PC-3 (cell line): ENCODE results near the gene ZDHHC13. TPM values are rescaled to one million over a fixed set of nuclear protein-coding genes. Genes with fewer than 3 reads are reported as not detected.

Experiments used
- ATAC-seq: fragments of 200-7000 bp; cut with Tn5 transposase; 2 replicates; pipeline ENCODE4 v1.9.1; 2020; ENCODE audit warnings: mild to moderate bottlenecking, moderate library complexity
- BruUV-seq: library from RNA; stranded (reverse); fragments of 400-500 nt; replicated peaks from 2 replicates; lab custom pipeline; 2021; lab: Mats Ljungman, UMichigan
- CTCF ChIA-PET: fragments of 300-600 bp; sonication (Branson Sonifier 250); formaldehyde crosslinking; loops from one replicate; lab custom pipeline; 2022; ENCODE audit warnings: antibody characterized with exemption; lab: Charles Lee
- POLR2A ChIA-PET: fragments of 300-600 bp; sonication (Branson Sonifier 250); formaldehyde crosslinking; loops from one replicate; lab custom pipeline; 2022; ENCODE audit warnings: antibody characterized with exemption; ENCODE audit not compliant: unreplicated experiment; lab: Charles Lee
- DNase-seq: peaks from one replicate; pipeline ENCODE4 v3.0.0-alpha.2; 2015
- H2AFZ ChIP-seq: fragments of 300-600 bp; sonication (generic); 2 replicates; pipeline ENCODE4 v1.6.0; 2016; ENCODE audit warnings: antibody characterized with exemption, low read length
- H3F3A ChIP-seq: fragments of 300-600 bp; sonication (generic); one replicate; pipeline ENCODE4 v1.6.0; 2017; ENCODE audit warnings: antibody characterized with exemption, low read length, control low read depth, mild to moderate bottlenecking; ENCODE audit not compliant: unreplicated experiment
- H3K27ac ChIP-seq: fragments of 300-600 bp; sonication (generic); 2 replicates; pipeline ENCODE4 v1.5.1; 2016; ENCODE audit warnings: mild to moderate bottlenecking, low read length
- H3K27me3 ChIP-seq: fragments of 300-600 bp; sonication (generic); 2 replicates; pipeline ENCODE4 v1.6.1; 2016; ENCODE audit warnings: low read length, mixed read lengths
- H3K36me3 ChIP-seq: fragments of 300-600 bp; sonication (generic); 2 replicates; pipeline ENCODE4 v1.6.1; 2016; ENCODE audit warnings: low read depth, mixed run types, low read length, mixed read lengths
- H3K4me1 ChIP-seq: fragments of 300-600 bp; sonication (generic); 2 replicates; pipeline ENCODE4 v1.5.1; 2016; ENCODE audit warnings: low read length; ENCODE audit not compliant: insufficient read depth
- H3K4me2 ChIP-seq: fragments of 300-600 bp; sonication (generic); 2 replicates; pipeline ENCODE4 v1.6.0; 2016; ENCODE audit warnings: low read length
- H3K4me3 ChIP-seq: fragments of 300-600 bp; sonication (generic); 2 replicates; pipeline ENCODE4 v1.5.1; 2016; ENCODE audit warnings: mild to moderate bottlenecking, low read length, mixed read lengths
- H3K79me2 ChIP-seq: fragments of 300-600 bp; sonication (generic); 2 replicates; pipeline ENCODE4 v1.6.1; 2017; ENCODE audit warnings: low read length, mixed read lengths
- H3K9ac ChIP-seq: fragments of 300-600 bp; sonication (generic); 2 replicates; pipeline ENCODE4 v1.6.0; 2016; ENCODE audit warnings: mild to moderate bottlenecking, low read length
- H3K9me2 ChIP-seq: fragments of 300-600 bp; sonication (generic); replicated peaks from 2 replicates; pipeline ENCODE4 v1.6.1; 2016; ENCODE audit warnings: mixed run types, low read length, mixed read lengths
- H3K9me3 ChIP-seq: fragments of 300-600 bp; sonication (generic); 2 replicates; pipeline ENCODE4 v1.6.1; 2016; ENCODE audit warnings: low read length, mixed read lengths
- H4K20me1 ChIP-seq: fragments of 300-600 bp; sonication (generic); 2 replicates; pipeline ENCODE4 v1.6.1; 2016; ENCODE audit warnings: low read length, mixed read lengths
- EZH2 ChIP-seq: fragments of 300-600 bp; sonication (generic); IDR thresholded peaks from one replicate; pipeline ENCODE4 v1.6.1; 2017; ENCODE audit warnings: antibody characterized with exemption, mild to moderate bottlenecking, low read length; ENCODE audit not compliant: unreplicated experiment
- EZH2phosphoT487 ChIP-seq: fragments of 300-600 bp; sonication (generic); IDR thresholded peaks from 2 replicates; pipeline ENCODE4 v1.6.1; 2018; ENCODE audit warnings: mild to moderate bottlenecking, antibody characterized with exemption, low read length, borderline replicate concordance
- intact Hi-C: fragments of 100-400 bp; cut with micrococcal nuclease; formaldehyde crosslinking; loops from 2 replicates; pipeline ENCODE4 v1.9.0; 2023
- total RNA-seq: library from RNA; depleted of rRNA; stranded (reverse); fragments of >200 nt; gene quantifications from 2 replicates; pipeline ENCODE4 v1.2.3, GENCODE V29; 2014
- TF ChIP-seq, protein P1 (sequence below): fragments of 300-600 bp; sonication (generic); conservative IDR thresholded peaks from 2 replicates; pipeline ENCODE4 v1.5.1; 2017; ENCODE audit warnings: antibody characterized with exemption, low read depth, mild to moderate bottlenecking, low read length

ZDHHC13 gene
- total RNA-seq, 1 experiment from 2014 or later = 21.2 TPM

DNA sequence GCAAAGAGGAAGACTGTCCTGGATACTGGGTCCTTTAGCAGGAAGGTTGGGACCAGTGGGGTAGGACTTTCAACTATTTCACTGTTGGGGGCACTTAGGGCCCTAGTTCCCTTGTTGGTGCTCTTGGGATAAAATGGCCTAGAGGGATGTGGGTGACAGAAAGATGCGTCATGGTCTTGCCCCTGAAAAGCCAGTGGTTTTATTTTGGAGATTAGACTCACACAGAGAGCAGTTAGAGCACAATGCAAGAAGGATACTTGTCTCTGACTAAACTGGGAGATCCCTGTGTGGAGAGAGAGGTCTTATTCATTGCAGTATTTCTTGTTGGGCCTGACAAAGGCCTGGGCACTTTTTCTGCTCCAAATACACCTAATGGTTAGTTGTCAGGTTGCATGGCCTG is 33.8 kb upstream of the ZDHHC13 start:
- Histone ChIP-seq H3K4me3 (no peak overlapping the region), H3K9me2 (no peaks in the 10 kb centered on the region), H4K20me1 (no peaks in the 10 kb centered on the region), H3K9ac (no peak overlapping the region), H3K4me1 (peaks cover 50% of the 10 kb centered on the region), H3F3A (peaks cover 8% of the 10 kb centered on the region), H3K79me2 (no peaks in the 10 kb centered on the region), H3K36me3 (no peaks in the 10 kb centered on the region), H3K4me2 (no peak overlapping the region), H3K9me3 (no peaks in the 10 kb centered on the region), H3K27ac (no peak overlapping the region), H2AFZ (no peak overlapping the region), H3K27me3 (no peaks in the 10 kb centered on the region)
- ChIA-PET CTCF (no interaction called here), POLR2A (no interaction called here)
- no TSS peak for BruUV-seq
- ATAC-seq = no peak
- intact Hi-C loops = no loop called here
- no peak for DNase-seq
- TF ChIP-seq, protein P1, sequence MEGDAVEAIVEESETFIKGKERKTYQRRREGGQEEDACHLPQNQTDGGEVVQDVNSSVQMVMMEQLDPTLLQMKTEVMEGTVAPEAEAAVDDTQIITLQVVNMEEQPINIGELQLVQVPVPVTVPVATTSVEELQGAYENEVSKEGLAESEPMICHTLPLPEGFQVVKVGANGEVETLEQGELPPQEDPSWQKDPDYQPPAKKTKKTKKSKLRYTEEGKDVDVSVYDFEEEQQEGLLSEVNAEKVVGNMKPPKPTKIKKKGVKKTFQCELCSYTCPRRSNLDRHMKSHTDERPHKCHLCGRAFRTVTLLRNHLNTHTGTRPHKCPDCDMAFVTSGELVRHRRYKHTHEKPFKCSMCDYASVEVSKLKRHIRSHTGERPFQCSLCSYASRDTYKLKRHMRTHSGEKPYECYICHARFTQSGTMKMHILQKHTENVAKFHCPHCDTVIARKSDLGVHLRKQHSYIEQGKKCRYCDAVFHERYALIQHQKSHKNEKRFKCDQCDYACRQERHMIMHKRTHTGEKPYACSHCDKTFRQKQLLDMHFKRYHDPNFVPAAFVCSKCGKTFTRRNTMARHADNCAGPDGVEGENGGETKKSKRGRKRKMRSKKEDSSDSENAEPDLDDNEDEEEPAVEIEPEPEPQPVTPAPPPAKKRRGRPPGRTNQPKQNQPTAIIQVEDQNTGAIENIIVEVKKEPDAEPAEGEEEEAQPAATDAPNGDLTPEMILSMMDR = no peak
- no peak for TF ChIP-seq EZH2phosphoT487
- TF ChIP-seq EZH2 = no peak

DNA sequence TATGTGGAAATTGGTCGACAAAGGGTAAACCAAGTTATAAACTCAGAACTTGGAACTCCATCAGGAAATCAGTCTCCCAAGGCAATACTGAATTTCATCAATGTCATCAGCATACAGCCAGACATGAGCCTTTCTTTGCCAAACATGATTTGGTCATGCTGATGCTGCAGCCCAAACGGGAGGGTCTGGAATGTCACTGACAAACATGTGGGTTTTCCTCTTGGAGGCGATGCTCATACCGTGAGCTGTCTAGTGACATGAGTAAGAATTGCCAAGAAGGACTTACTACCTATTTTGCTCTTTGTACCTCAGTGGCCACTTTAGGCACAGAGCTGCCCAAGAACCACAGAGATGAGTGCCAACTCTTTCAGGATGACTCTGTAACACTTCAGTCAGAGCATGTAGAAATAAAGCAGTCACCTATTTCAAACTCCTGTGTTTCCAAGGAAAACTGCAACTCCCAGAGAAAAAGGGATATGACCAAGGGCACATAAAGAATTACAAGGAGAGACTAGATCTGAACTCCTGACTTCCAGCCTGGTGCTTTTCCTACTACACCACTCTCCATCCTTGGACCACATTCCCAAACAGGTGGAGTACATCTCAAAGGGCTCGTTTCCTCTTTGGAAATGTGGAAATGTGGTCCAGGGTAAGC is 32.2 kb upstream of the ZDHHC13 start:
- ATAC-seq = no peak
- no peaks in the 10 kb centered on the region for H3K9me2 ChIP-seq
- no peaks in the 10 kb centered on the region for H3K79me2 ChIP-seq
- no peaks in the 10 kb centered on the region for H4K20me1 ChIP-seq
- H3F3A ChIP-seq = peaks cover 10% of the 10 kb centered on the region
- ChIA-PET CTCF (no interaction called here), POLR2A (no interaction called here)
- H3K9ac ChIP-seq = no peak overlapping the region
- no TSS peak for BruUV-seq
- H3K4me3 ChIP-seq = no peak overlapping the region
- no peak overlapping the region for H2AFZ ChIP-seq
- intact Hi-C loops = no loop called here
- DNase-seq = peak; percentile 40
- no peak overlapping the region for H3K4me2 ChIP-seq
- no peaks in the 10 kb centered on the region for H3K36me3 ChIP-seq
- no peaks in the 10 kb centered on the region for H3K9me3 ChIP-seq
- TF ChIP-seq EZH2phosphoT487 (no peak), EZH2 (no peak)
- TF ChIP-seq, protein P1 = no peak
- no peak overlapping the region for H3K27ac ChIP-seq
- H3K4me1 ChIP-seq = peaks cover 52% of the 10 kb centered on the region
- H3K27me3 ChIP-seq = no peaks in the 10 kb centered on the region

DNA sequence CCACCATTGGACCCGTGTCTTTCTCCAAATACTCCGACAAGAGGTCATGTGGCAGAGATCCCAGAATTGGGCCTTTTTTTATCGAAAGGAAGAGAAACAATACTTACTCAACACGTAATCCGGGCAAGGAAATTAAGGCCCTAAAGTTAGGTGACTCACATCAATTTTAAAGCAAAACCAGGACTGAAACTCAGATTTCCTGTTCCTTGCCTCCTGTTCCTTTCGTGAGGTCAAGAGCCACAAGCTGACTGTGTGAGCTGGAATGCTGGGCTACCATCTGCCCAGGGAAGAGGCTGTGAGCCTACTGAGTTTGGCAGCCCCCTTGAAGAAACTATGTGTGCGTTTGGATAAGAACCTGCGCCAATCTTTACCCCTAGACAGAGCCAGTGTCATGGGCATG is 29.3 kb upstream of the ZDHHC13 start:
- Histone ChIP-seq H3F3A (peaks cover 6% of the 10 kb centered on the region), H3K79me2 (no peaks in the 10 kb centered on the region), H3K27me3 (no peaks in the 10 kb centered on the region), H3K9ac (peak overlapping the region; percentile 30; the same call in 1 of the 2 replicates), H3K9me3 (no peaks in the 10 kb centered on the region), H3K4me1 (peaks cover 46% of the 10 kb centered on the region), H2AFZ (no peak overlapping the region), H3K27ac (peak overlapping the region; percentile 92), H3K36me3 (no peaks in the 10 kb centered on the region), H3K9me2 (no peaks in the 10 kb centered on the region), H3K4me3 (no peak overlapping the region), H3K4me2 (peak overlapping the region; percentile 55), H4K20me1 (no peaks in the 10 kb centered on the region)
- ATAC-seq (peak; percentile 90), DNase-seq (peak; percentile 92)
- intact Hi-C loops = no loop called here
- BruUV-seq = no TSS peak
- POLR2A ChIA-PET = interaction anchor here (0.5 to 0.7 kb wide), 2 partner anchors 11 to 33 kb away, joined by 3 to 5 read pairs; no protein-coding TSS in a partner anchor
- CTCF ChIA-PET = interaction anchor here (1.0 kb wide), 1 partner anchor 11 kb away, joined by 7 read pairs; no protein-coding TSS in a partner anchor
- TF ChIP-seq, protein P1 = no peak
- TF ChIP-seq EZH2phosphoT487 (no peak), EZH2 (no peak)
